GM10248 (cell line): ENCODE measurements around the gene TWIST1.

Experiments
- CTCF ChIA-PET: fragments of 300-600 bp; sonication (Branson Sonifier 250); formaldehyde crosslinking; extraction: SDS; loops from one replicate; lab custom pipeline; 2021; ENCODE audit warnings: antibody characterized with exemption; lab: Yijun Ruan, JAX
- POLR2A ChIA-PET: fragments of 350-650 bp; sonication (Branson Sonifier 250); formaldehyde crosslinking; extraction: SDS; loops from one replicate; lab custom pipeline; 2020; ENCODE audit warnings: antibody characterized with exemption; lab: Yijun Ruan, JAX
- DNase-seq: peaks from one replicate; pipeline ENCODE4 v3.0.0; 2012; ENCODE audit errors: extremely low spot score
- CTCF ChIP-seq: IDR thresholded peaks from 2 replicates; pipeline ENCODE4 v1.5.1; 2012; ENCODE audit warnings: mild to moderate bottlenecking, low read depth; ENCODE audit errors: extremely low read depth, missing control alignments, control extremely low read depth

The TWIST1 gene

GRCh38 chr7:19105546-19105945, 11.9 kb downstream of the TWIST1 start:
- POLR2A ChIA-PET: no interaction called here
- DNase-seq: no peak
- CTCF ChIA-PET: interaction anchor here (1.2 to 1.6 kb wide), 2 partner anchors 9 to 11 kb away, joined by 3 read pairs; no protein-coding TSS in a partner anchor
- no peak for TF ChIP-seq CTCF

- CTCF ChIA-PET: interaction anchor here (1.2 to 1.6 kb wide), 2 partner anchors 9 to 10 kb away, joined by 3 read pairs; no protein-coding TSS in a partner anchor
- no peak for TF ChIP-seq CTCF
- no peak for DNase-seq
- POLR2A ChIA-PET: no interaction called here
These were observed 12.6 kb downstream of the TWIST1 start for GRCh38 chr7:19104811-19105210.

GRCh38 chr7:19102884-19103283, 14.6 kb downstream of the TWIST1 start:
- no peak for DNase-seq
- CTCF ChIA-PET: no interaction called here
- no peak for TF ChIP-seq CTCF
- POLR2A ChIA-PET: no interaction called here

GRCh38 chr7:19101909-19102308, 15.5 kb downstream of the TWIST1 start:
- CTCF ChIA-PET: interaction anchor here (1.2 kb wide), 1 partner anchor 11 kb away, joined by 3 read pairs; no protein-coding TSS in a partner anchor
- no peak for DNase-seq
- POLR2A ChIA-PET: no interaction called here
- no peak for TF ChIP-seq CTCF

GRCh38 chr7:19101472-19101871, 16.0 kb downstream of the TWIST1 start:
- no peak for DNase-seq
- POLR2A ChIA-PET: no interaction called here
- CTCF ChIA-PET: interaction anchor here (1.2 kb wide), 1 partner anchor 10 kb away, joined by 3 read pairs; no protein-coding TSS in a partner anchor
- TF ChIP-seq CTCF: no peak

GRCh38 chr7:19099924-19100323, 17.5 kb downstream of the TWIST1 start:
- no peak for DNase-seq
- no peak for TF ChIP-seq CTCF
- POLR2A ChIA-PET: interaction anchor here (0.7 kb wide), 1 partner anchor 147 kb away, joined by 3 read pairs; no protein-coding TSS in a partner anchor
- CTCF ChIA-PET: interaction anchor here (1.7 kb wide), 1 partner anchor 10 kb away, joined by 6 read pairs; no protein-coding TSS in a partner anchor
